Measurements from ENCODE around the gene C1QTNF6. TPM values are rescaled to one million over a fixed set of nuclear protein-coding genes. Genes with fewer than 3 reads are reported as not detected.

Gene C1QTNF6
- total RNA-seq, 1 experiment from 2014 or later, result 25.0 TPM

DNA sequence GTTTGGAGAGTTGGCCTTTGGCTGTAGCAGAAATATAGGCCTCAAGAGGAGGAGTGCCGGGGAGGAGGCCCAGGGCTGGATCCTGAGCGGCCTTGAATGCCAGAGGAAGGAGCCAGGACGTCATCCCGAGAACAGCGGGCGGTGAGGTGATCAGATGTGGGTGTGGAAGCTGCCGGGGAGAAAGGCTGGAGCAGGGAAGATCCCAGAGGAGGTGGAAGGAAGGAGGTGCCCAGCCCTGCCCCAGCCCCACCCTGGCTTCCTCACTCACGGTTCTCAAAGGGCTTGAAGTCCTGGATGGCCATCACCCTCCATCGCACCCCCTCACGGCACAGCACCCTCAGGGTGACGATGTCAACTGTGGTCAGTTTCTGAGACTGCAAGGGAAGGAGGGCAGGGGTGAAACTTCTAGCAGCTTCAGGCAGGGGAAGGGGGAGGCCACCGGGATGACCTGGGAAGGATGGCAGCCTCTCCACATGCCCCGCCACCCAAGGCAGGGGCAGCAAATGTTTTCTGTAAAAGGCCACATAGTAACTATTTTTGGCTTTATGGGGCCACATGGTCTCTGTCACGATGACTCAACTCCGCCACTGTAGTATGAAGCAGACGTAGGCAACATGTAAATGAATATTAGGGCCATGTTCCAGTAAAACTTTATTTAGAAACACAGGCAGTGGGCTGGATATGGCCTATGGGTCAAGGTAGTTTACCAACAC is 49.0 kb downstream of the C1QTNF6 start:
- no peaks in the 10 kb centered on the region for H3K4me1 ChIP-seq (ENCODE audit: control insufficient read depth, insufficient read depth, low read length)
- no peak overlapping the region for H3K27ac ChIP-seq (ENCODE audit: low read length)
- no peak for TF ChIP-seq TCF7L2 (IDR thresholded peaks at IDR 0.05; ENCODE audit: low read depth, low read length)
- H3K27me3 ChIP-seq (ENCODE audit: control insufficient read depth, insufficient read depth, low read length), result no peaks in the 10 kb centered on the region
- POLR2A ChIA-PET, result no interaction called here
- in situ Hi-C loops (cut with HindIII; ENCODE audit: low pct_unique_long_range_greater_than_20kb, low sequenced_read_pairs) (no loop called here), intact Hi-C loops (cut with micrococcal nuclease; ENCODE audit: unreplicated experiment) (no loop called here)
- no peaks in the 10 kb centered on the region for H3K9me3 ChIP-seq (ENCODE audit: control insufficient read depth, insufficient read depth, low read depth, low read length)
- no peaks in the 10 kb centered on the region for H3K36me3 ChIP-seq (ENCODE audit: control insufficient read depth, insufficient read depth, low read length)
- BruUV-seq (replicated peaks), result no TSS peak
- ATAC-seq (no peak), DNase-seq (ENCODE audit: low read depth, low spot score) (no peak)
- CTCF ChIA-PET, result no interaction called here
- H3K4me3 ChIP-seq (ENCODE audit: low read depth in 2 of 2, low read length in 2 of 2), result no peak overlapping the region

DNA sequence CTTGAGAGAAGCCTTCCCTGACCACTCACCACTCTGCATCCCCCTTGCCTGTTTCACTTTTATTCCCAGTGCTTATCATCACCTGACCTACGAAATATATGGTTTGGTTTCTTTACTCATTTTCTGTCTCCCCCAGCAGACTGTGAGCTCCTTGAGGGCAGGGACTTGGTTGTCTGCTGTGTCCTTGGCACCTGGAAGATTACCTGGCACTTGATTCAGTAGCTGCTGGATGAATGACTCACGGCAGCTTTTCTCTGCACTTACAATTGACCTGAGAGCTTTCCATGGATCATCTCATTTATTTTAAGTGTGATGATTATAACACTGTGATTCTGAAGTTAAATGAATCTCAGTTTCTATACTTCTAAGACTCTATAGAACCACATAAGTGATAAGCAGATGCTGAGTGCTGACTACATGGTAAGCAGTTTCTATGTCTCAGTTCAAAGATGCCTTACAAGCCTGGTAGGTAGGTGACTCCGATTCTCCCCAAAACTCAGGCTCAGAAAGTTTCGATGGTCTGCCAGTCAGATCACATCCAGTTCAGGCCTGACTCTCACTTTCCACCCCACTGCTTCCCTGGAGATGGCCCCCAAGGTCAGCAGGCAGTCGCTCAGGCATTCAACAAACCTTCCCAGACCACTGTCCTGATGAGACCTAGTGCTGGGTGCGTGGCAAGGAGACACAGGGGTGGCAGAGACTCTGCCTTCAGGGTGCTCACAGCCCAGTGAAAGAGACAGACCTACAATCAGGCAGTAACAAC is 50.0 kb downstream of the C1QTNF6 start:
- ChIA-PET POLR2A (no interaction called here), CTCF (interaction anchor here (0.7 kb wide), 1 partner anchor 80 kb away, joined by 7 read pairs; no protein-coding TSS in a partner anchor)
- no peaks in the 10 kb centered on the region for H3K27me3 ChIP-seq (ENCODE audit: control insufficient read depth, insufficient read depth, low read length)
- ATAC-seq (no peak), DNase-seq (ENCODE audit: low read depth, low spot score) (no peak)
- H3K4me3 ChIP-seq (ENCODE audit: low read depth in 2 of 2, low read length in 2 of 2), result no peak overlapping the region
- in situ Hi-C loops (cut with HindIII; ENCODE audit: low pct_unique_long_range_greater_than_20kb, low sequenced_read_pairs) (no loop called here), intact Hi-C loops (cut with micrococcal nuclease; ENCODE audit: unreplicated experiment) (no loop called here)
- no peaks in the 10 kb centered on the region for H3K9me3 ChIP-seq (ENCODE audit: control insufficient read depth, insufficient read depth, low read depth, low read length)
- TF ChIP-seq POLR2AphosphoS5 (IDR thresholded peaks at IDR 0.05; ENCODE audit: low read depth, low read length) (no peak), SIN3A (IDR thresholded peaks at IDR 0.05; ENCODE audit: borderline replicate concordance, insufficient read depth, low read depth, low read length) (no peak), TCF7L2 (IDR thresholded peaks at IDR 0.05; ENCODE audit: low read depth, low read length) (no peak)
- TF ChIP-seq, protein P1, sequence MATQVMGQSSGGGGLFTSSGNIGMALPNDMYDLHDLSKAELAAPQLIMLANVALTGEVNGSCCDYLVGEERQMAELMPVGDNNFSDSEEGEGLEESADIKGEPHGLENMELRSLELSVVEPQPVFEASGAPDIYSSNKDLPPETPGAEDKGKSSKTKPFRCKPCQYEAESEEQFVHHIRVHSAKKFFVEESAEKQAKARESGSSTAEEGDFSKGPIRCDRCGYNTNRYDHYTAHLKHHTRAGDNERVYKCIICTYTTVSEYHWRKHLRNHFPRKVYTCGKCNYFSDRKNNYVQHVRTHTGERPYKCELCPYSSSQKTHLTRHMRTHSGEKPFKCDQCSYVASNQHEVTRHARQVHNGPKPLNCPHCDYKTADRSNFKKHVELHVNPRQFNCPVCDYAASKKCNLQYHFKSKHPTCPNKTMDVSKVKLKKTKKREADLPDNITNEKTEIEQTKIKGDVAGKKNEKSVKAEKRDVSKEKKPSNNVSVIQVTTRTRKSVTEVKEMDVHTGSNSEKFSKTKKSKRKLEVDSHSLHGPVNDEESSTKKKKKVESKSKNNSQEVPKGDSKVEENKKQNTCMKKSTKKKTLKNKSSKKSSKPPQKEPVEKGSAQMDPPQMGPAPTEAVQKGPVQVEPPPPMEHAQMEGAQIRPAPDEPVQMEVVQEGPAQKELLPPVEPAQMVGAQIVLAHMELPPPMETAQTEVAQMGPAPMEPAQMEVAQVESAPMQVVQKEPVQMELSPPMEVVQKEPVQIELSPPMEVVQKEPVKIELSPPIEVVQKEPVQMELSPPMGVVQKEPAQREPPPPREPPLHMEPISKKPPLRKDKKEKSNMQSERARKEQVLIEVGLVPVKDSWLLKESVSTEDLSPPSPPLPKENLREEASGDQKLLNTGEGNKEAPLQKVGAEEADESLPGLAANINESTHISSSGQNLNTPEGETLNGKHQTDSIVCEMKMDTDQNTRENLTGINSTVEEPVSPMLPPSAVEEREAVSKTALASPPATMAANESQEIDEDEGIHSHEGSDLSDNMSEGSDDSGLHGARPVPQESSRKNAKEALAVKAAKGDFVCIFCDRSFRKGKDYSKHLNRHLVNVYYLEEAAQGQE (IDR thresholded peaks at IDR 0.05; ENCODE audit: insufficient read depth in 1 of 2, low read depth in 2 of 2, low read length in 1 of 2), result no peak
- TF ChIP-seq, protein P2, sequence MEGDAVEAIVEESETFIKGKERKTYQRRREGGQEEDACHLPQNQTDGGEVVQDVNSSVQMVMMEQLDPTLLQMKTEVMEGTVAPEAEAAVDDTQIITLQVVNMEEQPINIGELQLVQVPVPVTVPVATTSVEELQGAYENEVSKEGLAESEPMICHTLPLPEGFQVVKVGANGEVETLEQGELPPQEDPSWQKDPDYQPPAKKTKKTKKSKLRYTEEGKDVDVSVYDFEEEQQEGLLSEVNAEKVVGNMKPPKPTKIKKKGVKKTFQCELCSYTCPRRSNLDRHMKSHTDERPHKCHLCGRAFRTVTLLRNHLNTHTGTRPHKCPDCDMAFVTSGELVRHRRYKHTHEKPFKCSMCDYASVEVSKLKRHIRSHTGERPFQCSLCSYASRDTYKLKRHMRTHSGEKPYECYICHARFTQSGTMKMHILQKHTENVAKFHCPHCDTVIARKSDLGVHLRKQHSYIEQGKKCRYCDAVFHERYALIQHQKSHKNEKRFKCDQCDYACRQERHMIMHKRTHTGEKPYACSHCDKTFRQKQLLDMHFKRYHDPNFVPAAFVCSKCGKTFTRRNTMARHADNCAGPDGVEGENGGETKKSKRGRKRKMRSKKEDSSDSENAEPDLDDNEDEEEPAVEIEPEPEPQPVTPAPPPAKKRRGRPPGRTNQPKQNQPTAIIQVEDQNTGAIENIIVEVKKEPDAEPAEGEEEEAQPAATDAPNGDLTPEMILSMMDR (IDR thresholded peaks at IDR 0.05), result no peak
- H3K4me1 ChIP-seq (ENCODE audit: control insufficient read depth, insufficient read depth, low read length), result no peaks in the 10 kb centered on the region
- BruUV-seq (replicated peaks), result no TSS peak
- no peak overlapping the region for H3K27ac ChIP-seq (ENCODE audit: low read length)
- no peaks in the 10 kb centered on the region for H3K36me3 ChIP-seq (ENCODE audit: control insufficient read depth, insufficient read depth, low read length)

DNA sequence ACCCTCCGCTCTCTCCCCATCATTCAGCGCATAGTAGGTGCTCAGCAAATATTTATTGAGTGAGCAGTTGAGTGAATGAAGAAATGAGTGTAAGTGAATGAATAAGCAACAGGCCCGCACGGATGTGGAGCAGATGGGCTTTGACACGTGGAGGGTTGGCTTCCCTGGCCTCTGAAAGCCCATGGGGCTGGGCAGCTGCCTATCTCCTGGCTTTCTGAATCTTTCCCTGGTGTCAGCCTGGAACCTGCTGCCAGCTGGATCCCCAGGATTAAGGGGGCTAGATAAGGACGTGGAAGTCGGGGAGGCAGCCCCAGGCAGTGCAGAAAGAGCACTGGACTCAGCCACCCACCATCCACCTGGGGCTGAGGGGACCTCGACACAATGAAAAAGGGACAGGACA is 50.9 kb downstream of the C1QTNF6 start:
- H3K36me3 ChIP-seq (ENCODE audit: control insufficient read depth, insufficient read depth, low read length), result no peaks in the 10 kb centered on the region
- DNase-seq (ENCODE audit: low read depth, low spot score) (no peak), ATAC-seq (no peak)
- no peaks in the 10 kb centered on the region for H3K4me1 ChIP-seq (ENCODE audit: control insufficient read depth, insufficient read depth, low read length)
- TF ChIP-seq, protein P2 (IDR thresholded peaks at IDR 0.05), result no peak
- TF ChIP-seq POLR2AphosphoS5 (IDR thresholded peaks at IDR 0.05; ENCODE audit: low read depth, low read length), result no peak
- TF ChIP-seq, protein P1 (IDR thresholded peaks at IDR 0.05; ENCODE audit: insufficient read depth in 1 of 2, low read depth in 2 of 2, low read length in 1 of 2), result no peak
- TF ChIP-seq TCF7L2 (IDR thresholded peaks at IDR 0.05; ENCODE audit: low read depth, low read length), result no peak
- no peak for TF ChIP-seq SIN3A (IDR thresholded peaks at IDR 0.05; ENCODE audit: borderline replicate concordance, insufficient read depth, low read depth, low read length)
- intact Hi-C loops (cut with micrococcal nuclease; ENCODE audit: unreplicated experiment) (no loop called here), in situ Hi-C loops (cut with HindIII; ENCODE audit: low pct_unique_long_range_greater_than_20kb, low sequenced_read_pairs) (no loop called here)
- no peaks in the 10 kb centered on the region for H3K9me3 ChIP-seq (ENCODE audit: control insufficient read depth, insufficient read depth, low read depth, low read length)
- ChIA-PET POLR2A (interaction anchor here (0.7 kb wide), 1 partner anchor 231 kb away, joined by 5 read pairs; no protein-coding TSS in a partner anchor), CTCF (no interaction called here)
- H3K4me3 ChIP-seq (ENCODE audit: low read depth in 2 of 2, low read length in 2 of 2), result no peak overlapping the region
- BruUV-seq (replicated peaks), result no TSS peak
- H3K27me3 ChIP-seq (ENCODE audit: control insufficient read depth, insufficient read depth, low read length), result no peaks in the 10 kb centered on the region
- no peak overlapping the region for H3K27ac ChIP-seq (ENCODE audit: low read length)

Measured in Panc1 (cell line).